HG03442 (cell line): ENCODE results near the gene KLHL17.

Source experiments
- ATAC-seq: cut with Tn5 transposase; IDR thresholded peaks from one replicate; pipeline ENCODE4 v1.9.1; 2021; ENCODE audit warnings: mild to moderate bottlenecking, moderate library complexity; ENCODE audit not compliant: unreplicated experiment

Gene KLHL17

GRCh38 chr1:947958-948357 lies 12.4 kb upstream of the KLHL17 start:
- ATAC-seq: no peak

- no peak for ATAC-seq
These were observed 10.1 kb upstream of the KLHL17 start for GRCh38 chr1:950268-950667.

GRCh38 chr1:950881-951280 lies 9.5 kb upstream of the KLHL17 start:
- ATAC-seq: no peak

GRCh38 chr1:951364-951763 lies 9.0 kb upstream of the KLHL17 start:
- no peak for ATAC-seq

GRCh38 chr1:952201-952600 lies 8.2 kb upstream of the KLHL17 start:
- no peak for ATAC-seq

- no peak for ATAC-seq
These were observed 7.8 kb upstream of the KLHL17 start for GRCh38 chr1:952603-953002.

GRCh38 chr1:953524-954320 lies 6.7 kb upstream of the KLHL17 start:
- ATAC-seq: no peak

GRCh38 chr1:954927-955326 lies 5.5 kb upstream of the KLHL17 start:
- ATAC-seq: no peak

GRCh38 chr1:955474-955873 lies 4.9 kb upstream of the KLHL17 start:
- no peak for ATAC-seq

- ATAC-seq: no peak
These were observed 3.7 kb upstream of the KLHL17 start for GRCh38 chr1:956636-957035.

- peak; percentile 69 for ATAC-seq
These were observed 1.3 kb upstream of the KLHL17 start, which contains the start of gene NOC2L for GRCh38 chr1:958823-959730. NOC2L (minus strand) TSS chr1:959256; CDS start chr1:959240, 16 bp downstream.

- no peak for ATAC-seq
These were observed 537 bp upstream of the KLHL17 start for GRCh38 chr1:959731-960362.

GRCh38 chr1:961132-961669 lies 817 bp downstream of the KLHL17 start:
- no peak for ATAC-seq

GRCh38 chr1:962381-963300 lies 2.3 kb downstream of the KLHL17 start:
- ATAC-seq: no peak

- ATAC-seq: no peak
These were observed 2.9 kb downstream of the KLHL17 start for GRCh38 chr1:963301-963651.

- ATAC-seq: no peak
These were observed 3.6 kb downstream of the KLHL17 start for GRCh38 chr1:963746-964525.

GRCh38 chr1:964691-965525 lies 4.5 kb downstream of the KLHL17 start:
- no peak for ATAC-seq

- no peak for ATAC-seq
These were observed 5.2 kb downstream of the KLHL17 start for GRCh38 chr1:965526-966134.
